ENCODE data around the gene COMMD9.

The COMMD9 gene

GRCh38 chr11:36328966-36329673 is 39.9 kb upstream of the COMMD9 start:
- no peak overlapping the region for H3K27ac ChIP-seq (ENCODE audit: extremely low read depth, low read depth, low read length)
- POLR2A ChIA-PET: no interaction called here
- H3K4me1 ChIP-seq (ENCODE audit: control insufficient read depth, insufficient read depth, low read length): no peaks in the 10 kb centered on the region
- no peaks in the 10 kb centered on the region for H3K36me3 ChIP-seq (ENCODE audit: control insufficient read depth in 2 of 2, insufficient read depth in 1 of 2, low read length in 2 of 2)
- H3K9me3 ChIP-seq (ENCODE audit: control insufficient read depth, insufficient read depth, low read depth, low read length): no peaks in the 10 kb centered on the region
- H3K4me3 ChIP-seq (ENCODE audit: low read depth, low read length): no peak overlapping the region
- CTCF ChIA-PET: interaction anchor here (1.4 kb wide), 1 partner anchor 37 kb away, joined by 4 read pairs; no protein-coding TSS in a partner anchor
- TF ChIP-seq, protein P1, sequence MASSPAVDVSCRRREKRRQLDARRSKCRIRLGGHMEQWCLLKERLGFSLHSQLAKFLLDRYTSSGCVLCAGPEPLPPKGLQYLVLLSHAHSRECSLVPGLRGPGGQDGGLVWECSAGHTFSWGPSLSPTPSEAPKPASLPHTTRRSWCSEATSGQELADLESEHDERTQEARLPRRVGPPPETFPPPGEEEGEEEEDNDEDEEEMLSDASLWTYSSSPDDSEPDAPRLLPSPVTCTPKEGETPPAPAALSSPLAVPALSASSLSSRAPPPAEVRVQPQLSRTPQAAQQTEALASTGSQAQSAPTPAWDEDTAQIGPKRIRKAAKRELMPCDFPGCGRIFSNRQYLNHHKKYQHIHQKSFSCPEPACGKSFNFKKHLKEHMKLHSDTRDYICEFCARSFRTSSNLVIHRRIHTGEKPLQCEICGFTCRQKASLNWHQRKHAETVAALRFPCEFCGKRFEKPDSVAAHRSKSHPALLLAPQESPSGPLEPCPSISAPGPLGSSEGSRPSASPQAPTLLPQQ (tag by site-specific recombination; IDR thresholded peaks at IDR 0.05): no peak
- TF ChIP-seq HIC1 (tag by site-specific recombination; IDR thresholded peaks at IDR 0.05) (no peak), KLF7 (tag by site-specific recombination; IDR thresholded peaks at IDR 0.05; ENCODE audit: borderline replicate concordance) (no peak), ZNF830 (tag by site-specific recombination; IDR thresholded peaks at IDR 0.05; ENCODE audit: low read depth) (no peak), ZNF544 (tag by site-specific recombination; IDR thresholded peaks at IDR 0.05) (no peak)
- TF ChIP-seq, protein P2, sequence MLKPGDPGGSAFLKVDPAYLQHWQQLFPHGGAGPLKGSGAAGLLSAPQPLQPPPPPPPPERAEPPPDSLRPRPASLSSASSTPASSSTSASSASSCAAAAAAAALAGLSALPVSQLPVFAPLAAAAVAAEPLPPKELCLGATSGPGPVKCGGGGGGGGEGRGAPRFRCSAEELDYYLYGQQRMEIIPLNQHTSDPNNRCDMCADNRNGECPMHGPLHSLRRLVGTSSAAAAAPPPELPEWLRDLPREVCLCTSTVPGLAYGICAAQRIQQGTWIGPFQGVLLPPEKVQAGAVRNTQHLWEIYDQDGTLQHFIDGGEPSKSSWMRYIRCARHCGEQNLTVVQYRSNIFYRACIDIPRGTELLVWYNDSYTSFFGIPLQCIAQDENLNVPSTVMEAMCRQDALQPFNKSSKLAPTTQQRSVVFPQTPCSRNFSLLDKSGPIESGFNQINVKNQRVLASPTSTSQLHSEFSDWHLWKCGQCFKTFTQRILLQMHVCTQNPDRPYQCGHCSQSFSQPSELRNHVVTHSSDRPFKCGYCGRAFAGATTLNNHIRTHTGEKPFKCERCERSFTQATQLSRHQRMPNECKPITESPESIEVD (tag by site-specific recombination; IDR thresholded peaks at IDR 0.05): peak; percentile 47; the same call in 1 of the 2 replicates

DNA sequence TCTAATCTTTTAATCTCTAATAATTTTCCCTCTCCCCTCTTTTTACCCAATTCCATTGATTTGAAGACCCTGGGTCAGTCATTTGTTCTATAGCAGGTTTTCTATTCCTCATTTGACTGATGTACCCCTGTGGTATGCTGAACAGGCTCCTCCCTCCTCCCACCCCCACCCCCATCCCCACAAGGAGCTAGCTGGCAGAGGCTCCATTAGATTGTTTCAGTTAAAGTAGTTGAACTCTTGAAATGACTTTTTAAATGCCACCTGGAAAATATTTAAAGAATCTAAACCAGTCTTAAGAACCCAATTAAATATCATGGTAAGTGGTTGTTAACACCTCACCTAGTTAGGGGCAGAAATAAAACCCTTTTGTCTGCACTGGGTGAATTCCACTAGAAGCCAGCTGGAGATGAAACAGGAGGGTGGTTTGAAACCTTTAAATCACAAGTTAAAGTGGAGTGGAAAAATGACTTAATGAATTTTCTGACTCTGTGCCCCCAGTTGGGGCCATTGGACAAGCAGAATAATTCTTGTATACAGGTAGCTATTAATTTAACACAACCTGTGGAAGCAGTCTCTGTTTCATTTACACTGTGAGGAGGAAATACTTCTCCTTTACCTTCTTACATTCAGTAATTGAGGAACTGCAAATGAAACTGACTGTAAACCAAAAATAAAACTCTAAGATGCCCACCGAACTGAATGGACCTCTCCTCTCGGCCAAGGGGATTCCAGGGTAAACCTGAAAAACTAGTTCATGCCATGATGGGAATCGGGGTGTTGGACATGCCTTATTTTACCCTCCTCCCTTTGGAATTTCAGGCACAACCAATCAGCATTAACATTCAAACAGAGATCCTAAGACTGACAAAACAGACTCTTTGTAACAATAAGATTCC is 37.5 kb upstream of the COMMD9 start:
- no peak overlapping the region for H3K4me3 ChIP-seq (ENCODE audit: low read depth, low read length)
- CTCF ChIA-PET: interaction anchor here (0.8 kb wide), 1 partner anchor 34 kb away, joined by 3 read pairs; no protein-coding TSS in a partner anchor
- POLR2A ChIA-PET: no interaction called here
- no peaks in the 10 kb centered on the region for H3K9me3 ChIP-seq (ENCODE audit: control insufficient read depth, insufficient read depth, low read depth, low read length)
- H3K36me3 ChIP-seq (ENCODE audit: control insufficient read depth in 2 of 2, insufficient read depth in 1 of 2, low read length in 2 of 2): no peaks in the 10 kb centered on the region
- no peak overlapping the region for H3K27ac ChIP-seq (ENCODE audit: extremely low read depth, low read depth, low read length)
- no peaks in the 10 kb centered on the region for H3K4me1 ChIP-seq (ENCODE audit: control insufficient read depth, insufficient read depth, low read length)
- TF ChIP-seq ZNF639 (tag by site-specific recombination; IDR thresholded peaks at IDR 0.05): no peak
- no peak for TF ChIP-seq HIC1 (tag by site-specific recombination; IDR thresholded peaks at IDR 0.05)
- no peak for TF ChIP-seq ZFP37 (tag by site-specific recombination; IDR thresholded peaks at IDR 0.05)
- TF ChIP-seq, protein P1 (tag by site-specific recombination; IDR thresholded peaks at IDR 0.05): no peak
- TF ChIP-seq ZNF311 (tag by site-specific recombination; IDR thresholded peaks at IDR 0.05; ENCODE audit: borderline replicate concordance): no peak
- no peak for TF ChIP-seq ZNF157 (tag by site-specific recombination; IDR thresholded peaks at IDR 0.05)
- no peak for TF ChIP-seq ZNF140 (tag by site-specific recombination; IDR thresholded peaks at IDR 0.05)
- no peak for TF ChIP-seq ZNF324 (tag by site-specific recombination; IDR thresholded peaks at IDR 0.05)
- no peak for TF ChIP-seq ZNF555 (tag by site-specific recombination; conservative IDR thresholded peaks at IDR 0.05)
- no peak for TF ChIP-seq ZNF2 (tag by site-specific recombination; IDR thresholded peaks at IDR 0.05)
- no peak for TF ChIP-seq ZNF514 (tag by site-specific recombination; IDR thresholded peaks at IDR 0.05)
- TF ChIP-seq, protein P3, sequence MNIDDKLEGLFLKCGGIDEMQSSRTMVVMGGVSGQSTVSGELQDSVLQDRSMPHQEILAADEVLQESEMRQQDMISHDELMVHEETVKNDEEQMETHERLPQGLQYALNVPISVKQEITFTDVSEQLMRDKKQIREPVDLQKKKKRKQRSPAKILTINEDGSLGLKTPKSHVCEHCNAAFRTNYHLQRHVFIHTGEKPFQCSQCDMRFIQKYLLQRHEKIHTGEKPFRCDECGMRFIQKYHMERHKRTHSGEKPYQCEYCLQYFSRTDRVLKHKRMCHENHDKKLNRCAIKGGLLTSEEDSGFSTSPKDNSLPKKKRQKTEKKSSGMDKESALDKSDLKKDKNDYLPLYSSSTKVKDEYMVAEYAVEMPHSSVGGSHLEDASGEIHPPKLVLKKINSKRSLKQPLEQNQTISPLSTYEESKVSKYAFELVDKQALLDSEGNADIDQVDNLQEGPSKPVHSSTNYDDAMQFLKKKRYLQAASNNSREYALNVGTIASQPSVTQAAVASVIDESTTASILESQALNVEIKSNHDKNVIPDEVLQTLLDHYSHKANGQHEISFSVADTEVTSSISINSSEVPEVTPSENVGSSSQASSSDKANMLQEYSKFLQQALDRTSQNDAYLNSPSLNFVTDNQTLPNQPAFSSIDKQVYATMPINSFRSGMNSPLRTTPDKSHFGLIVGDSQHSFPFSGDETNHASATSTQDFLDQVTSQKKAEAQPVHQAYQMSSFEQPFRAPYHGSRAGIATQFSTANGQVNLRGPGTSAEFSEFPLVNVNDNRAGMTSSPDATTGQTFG (tag by site-specific recombination; IDR thresholded peaks at IDR 0.05; ENCODE audit: borderline replicate concordance): no peak
- no peak for TF ChIP-seq ZBTB21 (tag by site-specific recombination; IDR thresholded peaks at IDR 0.05)
